NCI-H146 treated with DMSO at 0.1 percent for 48 hours (cell line): ENCODE results near the gene FGF7.
"Not testable (repeated sequence)": the region's sequence is repeated elsewhere in the genome, so short reads cannot be mapped to it uniquely, and the experiment has no call there.

Source experiments
- DNase-seq: peaks from one replicate; lab custom pipeline; 2025; ENCODE audit not compliant: unreplicated experiment; lab: John Stamatoyannopoulos, UW

The FGF7 gene

DNA sequence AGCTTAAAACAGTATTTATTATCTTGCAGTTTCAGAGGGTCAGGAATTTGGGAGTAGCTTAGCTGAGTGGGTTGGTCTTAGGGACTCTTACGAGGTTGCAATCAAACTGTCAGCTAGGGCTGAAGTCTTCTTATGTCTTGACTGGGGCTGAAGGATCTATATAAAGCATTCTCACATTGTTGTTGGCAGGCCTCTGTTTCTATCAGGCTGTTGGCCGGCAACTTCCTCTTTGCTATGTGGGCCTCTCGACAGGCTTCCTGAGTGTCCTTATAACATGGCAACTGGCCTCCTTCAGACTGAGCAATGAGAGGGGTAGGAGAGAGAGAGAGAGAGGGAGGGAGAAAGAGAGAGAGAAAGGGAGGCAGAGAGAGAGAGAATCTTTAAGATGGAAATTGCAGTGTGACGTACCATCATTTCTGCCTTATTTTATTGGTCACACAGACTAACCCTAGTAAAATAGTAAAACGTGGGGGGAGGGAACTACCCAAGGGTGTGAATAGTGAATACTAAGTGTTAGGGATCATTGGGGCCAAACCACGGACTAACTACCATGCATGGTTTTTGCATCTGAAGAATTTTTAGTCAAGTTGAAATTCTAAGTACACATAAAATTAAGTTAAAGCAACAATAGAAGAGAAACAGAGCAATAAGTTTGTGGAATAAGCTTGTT is 16.1 kb downstream of the FGF7 start:
- no peak for DNase-seq

DNA sequence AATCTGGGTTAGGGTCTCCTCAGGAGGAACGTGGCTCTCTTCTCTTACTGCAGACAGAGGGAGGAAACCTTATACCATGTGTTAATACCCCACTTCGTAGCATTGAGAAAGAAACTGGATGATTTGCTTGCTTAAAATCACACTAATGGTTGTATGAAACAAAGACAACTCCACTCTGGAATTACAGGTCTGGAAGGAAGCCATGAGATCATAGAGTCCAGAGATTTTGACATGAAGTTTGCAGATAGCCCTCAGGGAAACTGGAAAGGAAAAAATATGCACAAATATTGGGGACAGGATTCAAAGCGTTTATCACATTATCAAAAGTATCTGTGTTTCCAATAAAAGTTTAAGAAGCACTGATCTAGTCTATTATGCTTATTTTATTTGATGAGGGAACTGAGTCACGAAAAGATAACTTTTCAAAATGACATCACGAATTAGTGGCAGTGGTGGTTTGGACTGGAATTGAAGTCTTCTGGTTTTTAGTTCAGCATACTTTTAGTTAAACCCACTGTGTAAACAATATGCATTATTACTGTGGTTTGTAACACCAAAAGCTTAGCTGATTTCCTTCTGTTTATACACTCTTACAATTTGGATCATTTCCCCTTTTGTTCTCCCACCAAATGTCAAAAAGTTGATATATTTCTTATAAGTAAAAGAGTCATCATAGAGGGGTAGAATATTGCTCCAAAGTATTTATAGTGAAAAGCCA is 16.8 kb downstream of the FGF7 start:
- no peak for DNase-seq

DNA sequence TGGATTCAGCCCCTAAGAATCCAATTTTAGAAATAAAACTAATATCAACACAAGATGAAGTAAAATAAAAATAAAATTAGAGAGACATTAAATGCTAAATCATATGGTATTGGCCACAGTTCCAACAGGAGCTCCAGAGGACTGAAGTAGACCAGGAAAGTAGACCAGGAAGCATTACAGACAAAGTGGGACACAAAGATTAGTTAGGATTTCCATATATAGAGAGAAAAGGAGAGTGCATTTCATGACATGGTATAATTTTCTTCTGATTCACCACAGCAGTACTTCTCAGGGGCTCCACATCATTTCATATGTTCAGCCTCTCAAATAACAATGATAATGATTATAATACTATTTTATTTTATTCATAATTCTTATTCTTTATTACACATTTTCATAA is 18.3 kb downstream of the FGF7 start:
- no peak for DNase-seq

DNA sequence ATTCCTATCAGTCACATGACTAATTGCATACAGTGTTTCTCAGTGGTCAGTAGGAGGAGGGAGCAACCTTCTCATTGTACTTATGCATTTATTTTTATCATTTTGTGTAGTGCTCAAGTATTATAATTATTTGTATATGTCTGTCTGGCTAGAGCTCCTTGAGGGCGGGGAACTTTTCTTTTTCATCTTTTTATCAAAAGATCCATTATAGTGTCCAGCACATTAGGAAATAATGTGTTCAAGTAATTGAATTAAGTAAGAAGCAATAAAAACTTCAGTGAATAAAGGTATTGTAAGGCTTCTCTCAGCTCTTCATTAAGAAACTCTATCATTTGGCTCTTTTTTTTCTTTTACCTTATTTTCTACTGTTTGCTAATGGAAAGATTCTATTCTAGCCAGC is 18.8 kb downstream of the FGF7 start:
- no peak for DNase-seq

DNA sequence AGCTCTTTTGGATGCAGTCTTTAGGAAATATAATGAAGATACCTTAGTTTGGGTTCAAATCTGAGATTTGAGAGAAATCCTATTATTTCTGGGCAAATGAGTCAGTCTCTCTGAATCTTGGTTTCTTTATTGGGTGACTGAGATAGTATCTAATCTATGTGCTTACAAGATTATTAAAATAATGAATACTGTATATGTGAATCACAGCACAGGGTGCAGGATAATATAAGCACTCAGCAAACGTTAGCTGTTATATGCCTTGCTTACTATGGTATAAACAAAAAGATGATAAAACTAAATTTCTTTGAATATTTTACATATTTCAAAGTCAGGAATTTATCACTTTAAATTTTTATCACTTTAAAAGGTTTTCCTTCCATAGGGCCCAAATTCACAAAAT is 29.6 kb downstream of the FGF7 start:
- no peak for DNase-seq

DNA sequence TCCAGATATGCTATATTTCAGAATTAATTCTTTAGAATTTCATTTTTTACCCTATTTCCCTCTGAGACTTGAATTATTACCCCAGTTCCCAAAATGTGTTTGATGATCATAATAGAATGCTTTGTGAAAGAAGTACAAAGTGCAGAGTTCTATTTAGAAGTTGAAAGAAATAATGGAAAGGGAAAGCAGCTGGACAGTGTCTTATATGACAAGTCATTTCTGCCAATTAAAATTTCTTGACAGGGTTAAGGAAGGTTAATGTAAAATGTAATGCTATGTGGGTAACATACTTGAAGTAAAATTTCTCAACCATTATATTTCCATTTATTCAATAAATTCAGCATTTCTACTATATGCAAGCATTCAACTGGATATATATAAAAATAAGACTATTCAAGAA is 33.1 kb downstream of the FGF7 start:
- no peak for DNase-seq

DNA sequence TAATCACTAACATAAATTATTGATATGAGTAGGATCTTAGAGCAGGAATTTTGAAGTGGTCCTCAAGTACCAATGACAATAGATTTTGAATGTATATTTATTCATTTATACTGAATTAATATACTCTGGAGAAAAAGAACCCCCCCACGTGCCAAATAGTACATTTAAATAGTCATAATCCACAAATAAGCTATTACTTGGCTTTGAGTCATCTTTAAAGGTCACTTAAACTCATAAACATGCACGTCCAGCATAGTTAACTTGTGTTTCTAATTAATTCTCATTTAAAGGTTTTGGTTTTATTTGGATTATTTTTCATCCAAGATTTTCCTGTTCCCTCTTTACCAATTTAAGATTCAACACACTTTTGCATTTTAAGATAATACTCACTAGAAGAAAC is 35.1 kb downstream of the FGF7 start:
- DNase-seq, result no peak

DNA sequence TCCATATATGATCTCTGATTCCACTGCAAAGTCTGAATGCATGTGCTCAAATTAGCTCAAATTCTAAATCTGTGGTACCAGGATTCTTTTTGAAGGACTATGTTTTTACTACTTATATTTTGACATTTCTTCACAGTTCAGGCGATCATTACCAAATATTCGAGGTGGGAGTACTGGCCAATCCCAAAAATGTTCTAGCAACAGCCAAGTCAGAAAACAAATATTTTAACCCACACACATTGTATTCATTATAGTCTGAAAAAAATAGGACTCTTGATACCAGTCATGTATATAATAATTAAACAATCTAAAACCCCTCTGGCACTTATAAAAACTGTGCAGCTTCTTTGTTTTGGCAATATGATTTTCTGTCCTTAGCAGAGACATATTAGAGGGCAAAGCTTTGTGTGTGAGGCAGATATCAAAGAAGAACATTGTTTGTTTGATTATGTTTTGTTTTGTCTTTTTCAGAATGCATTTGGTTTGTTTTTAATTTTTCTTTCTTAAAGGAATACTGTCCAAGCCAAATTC is 37.4 kb downstream of the FGF7 start:
- no peak for DNase-seq

DNA sequence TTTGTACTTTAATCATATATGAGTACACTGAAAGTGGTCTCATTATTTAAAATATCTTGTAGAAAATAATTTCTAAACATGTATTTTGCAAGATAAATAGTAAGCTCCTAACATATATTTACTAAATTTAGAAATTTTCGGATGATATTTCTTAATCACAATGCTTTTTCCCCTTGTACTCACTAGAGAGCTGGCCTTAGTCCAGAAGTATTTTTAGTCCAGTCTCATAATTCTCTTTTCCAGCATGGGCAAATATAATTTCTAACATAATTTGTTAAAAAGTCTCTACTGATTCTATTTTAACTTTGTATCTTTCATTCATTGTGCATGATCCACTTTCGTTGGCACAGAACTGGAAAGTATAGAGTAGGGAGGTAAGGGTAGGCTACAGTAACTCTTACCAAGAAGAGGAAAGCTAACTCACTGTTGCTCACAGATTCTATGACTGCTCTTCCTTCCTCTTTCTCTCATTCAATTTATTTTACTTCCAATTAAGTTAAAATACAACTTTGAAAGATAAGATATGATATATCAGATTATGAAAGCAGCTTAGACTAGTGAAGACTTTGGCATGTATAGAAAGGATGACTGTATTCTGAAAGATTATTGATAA is 39.3 kb downstream of the FGF7 start:
- no peak for DNase-seq

DNA sequence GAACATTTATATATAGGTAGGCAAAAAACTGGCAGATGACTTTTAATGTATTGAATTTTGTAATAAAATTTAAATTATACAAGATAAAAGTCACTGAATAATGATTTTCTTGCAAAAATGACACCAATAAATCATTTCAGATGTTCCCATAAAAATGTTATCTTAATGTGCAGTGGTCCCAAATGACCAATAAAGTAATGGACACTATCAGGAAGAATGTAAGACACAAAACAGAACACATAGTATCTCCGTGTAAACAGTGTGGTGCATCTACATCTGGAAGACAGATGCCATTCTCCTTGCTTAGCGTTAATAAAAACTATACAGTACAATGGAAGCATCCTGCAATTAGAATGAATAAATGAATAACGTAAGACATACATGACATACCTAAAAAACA is 41.5 kb downstream of the FGF7 start:
- no peak for DNase-seq

DNA sequence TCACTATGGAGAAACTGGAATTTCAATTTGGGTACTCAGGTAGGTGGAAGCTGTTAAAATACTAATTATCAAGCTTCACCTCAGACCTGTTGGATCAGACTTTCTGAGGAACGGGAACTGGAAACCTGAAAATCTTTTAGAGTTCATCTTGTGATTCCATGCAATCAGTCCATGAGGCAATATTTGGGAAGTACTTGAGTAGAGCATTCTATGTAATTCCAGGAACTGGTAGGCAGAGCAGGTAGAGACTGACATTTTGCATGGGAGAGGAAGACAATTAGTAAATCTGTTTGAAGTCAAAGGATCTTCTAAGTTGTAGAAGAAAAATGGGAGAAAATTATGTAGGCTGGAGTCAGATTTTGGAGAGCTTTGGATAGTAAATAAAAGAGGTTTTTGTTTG is 43.1 kb downstream of the FGF7 start:
- DNase-seq, result no peak

DNA sequence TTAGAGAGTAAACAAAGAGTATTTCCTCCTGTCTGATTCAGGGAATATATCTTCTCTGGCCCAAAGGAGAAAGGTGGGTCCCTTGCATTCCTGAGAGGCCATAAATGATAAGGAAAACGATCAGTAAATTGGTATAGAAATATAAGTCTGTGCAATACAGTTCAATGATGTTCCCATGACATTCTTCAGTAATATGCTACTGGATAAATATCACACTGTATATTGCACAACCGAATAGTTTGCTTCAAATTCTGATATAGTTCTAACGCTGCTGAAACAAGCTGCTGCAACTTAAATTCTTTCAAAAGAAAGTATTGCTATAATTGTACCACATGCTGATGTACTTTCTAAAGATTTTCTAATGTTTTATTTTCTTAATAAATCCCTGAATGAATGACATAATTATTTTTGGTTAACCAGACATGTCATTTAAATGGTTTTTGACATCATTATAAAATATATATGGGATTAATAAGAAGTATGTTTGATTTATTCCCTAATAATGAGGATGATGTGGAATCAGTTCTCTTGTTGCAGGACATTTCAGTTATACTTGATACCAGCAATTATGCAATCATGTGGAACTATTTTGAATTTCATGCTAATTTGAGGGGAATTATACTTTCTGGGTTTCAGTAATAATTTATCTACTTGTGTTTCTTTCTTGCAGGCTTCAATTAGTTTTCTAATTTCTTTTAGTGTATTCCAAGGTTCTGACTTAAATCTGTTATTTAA is 44.9 kb downstream of the FGF7 start:
- no peak for DNase-seq

DNA sequence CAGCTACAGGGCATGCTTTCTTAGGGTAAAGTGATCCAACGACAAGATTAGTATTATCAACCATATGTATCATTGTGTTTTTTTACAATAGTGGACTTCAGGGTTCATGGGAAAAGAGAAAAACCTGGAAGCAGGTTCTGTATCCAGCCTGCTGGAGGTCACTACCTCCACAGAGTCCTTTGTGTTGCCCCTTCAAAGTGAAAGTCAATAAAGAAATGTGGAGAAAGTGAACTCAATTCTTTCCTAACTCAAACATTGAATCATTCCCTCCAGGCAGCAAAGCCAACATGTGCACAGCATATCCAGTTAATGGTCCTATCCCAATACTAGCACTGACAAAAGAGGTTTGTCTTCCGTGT is 45.4 kb downstream of the FGF7 start:
- no peak for DNase-seq

DNA sequence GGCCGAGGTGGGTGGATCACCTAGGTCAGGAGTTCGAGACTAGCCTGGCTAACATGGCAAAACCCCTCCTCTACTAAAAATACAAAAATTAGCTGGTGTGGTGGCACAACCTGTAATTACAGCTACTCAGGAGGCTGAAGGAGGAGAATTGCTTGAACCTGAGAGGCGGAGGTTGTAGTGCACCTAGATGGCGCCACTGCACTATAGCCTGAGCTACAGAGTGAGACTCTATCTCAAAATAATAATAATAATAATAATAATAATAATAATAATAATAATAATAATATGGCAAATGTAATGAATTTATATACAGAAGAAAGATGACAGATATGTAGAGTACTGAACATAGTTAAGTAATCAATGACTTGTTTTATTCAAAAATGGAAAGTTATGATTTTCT is 48.2 kb downstream of the FGF7 start:
- DNase-seq, result not testable (repeated sequence)

DNA sequence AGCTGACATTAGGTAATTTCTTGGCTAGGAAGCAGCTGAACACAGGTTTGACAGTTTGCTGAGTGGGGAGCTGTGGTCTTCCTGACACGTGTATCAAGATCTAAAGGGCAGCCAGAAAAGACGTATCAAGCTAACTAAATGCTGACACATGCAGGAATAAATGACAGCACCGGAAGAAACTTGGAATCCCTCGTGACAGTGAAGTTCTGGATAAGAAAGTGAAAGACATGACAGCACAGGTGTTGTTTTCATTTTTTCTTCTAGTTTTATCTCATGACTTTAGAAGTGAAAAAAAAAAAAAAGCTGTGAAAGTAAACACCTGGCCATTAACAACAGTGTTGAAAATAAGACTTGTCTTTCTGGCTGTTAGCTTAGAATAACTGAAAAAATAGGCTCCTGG is 48.7 kb downstream of the FGF7 start:
- no peak for DNase-seq

DNA sequence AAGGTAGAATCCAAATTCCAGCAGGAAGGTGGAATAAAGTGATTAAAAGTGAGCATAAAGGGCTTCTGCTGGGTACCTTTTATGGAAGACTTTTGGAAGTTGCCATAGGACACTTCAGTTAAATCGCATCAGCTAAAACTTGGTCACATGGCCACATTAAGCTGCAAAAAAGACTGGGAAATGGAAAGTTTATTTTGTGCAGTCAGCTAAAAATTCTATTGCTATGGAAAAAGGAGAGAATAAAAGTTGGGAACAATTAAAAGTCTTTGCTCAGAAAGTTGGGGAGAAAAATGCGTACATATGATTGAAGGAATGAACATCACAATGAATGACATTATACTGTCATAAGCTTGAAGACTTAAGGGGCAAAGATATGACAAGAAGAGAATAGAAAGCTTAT is 49.3 kb downstream of the FGF7 start:
- no peak for DNase-seq

DNA sequence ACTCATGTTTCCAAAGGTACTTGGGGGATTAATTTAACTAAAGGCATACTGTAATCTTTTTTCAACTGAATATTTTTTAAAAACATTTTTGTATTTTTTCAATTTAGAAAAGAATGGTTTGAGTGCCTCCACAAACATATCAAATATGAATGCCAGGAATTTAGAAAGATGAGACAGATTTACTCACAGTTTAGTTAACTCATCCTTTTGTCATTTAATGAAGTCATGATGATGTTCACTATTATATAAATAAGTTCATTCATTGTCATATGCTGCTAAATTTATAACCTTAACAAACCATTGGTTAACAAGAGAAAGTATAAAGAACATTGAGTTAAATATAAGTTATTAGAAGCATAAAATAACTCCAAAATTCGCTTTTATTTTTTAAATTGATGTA is 50.0 kb downstream of the FGF7 start:
- no peak for DNase-seq

DNA sequence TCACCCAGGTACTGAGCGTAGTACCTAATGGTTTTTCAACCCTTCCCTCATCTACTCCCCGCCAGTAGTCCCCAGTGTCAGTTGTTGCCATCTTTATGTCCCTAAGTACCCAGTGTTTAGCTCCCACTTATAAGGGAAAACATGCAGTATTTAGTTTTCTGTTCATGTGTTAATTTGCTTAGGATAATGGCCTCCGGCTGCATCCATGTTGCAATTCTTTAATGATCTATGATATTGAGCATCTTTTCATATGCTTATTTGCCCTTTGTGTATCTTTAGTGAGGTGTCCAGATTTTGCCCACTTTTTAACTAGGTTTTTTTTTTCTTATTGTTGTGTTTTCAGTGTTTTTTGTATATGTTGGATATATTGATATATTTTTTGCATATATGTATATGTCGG is 55.0 kb downstream of the FGF7 start:
- DNase-seq, result not testable (repeated sequence)

DNA sequence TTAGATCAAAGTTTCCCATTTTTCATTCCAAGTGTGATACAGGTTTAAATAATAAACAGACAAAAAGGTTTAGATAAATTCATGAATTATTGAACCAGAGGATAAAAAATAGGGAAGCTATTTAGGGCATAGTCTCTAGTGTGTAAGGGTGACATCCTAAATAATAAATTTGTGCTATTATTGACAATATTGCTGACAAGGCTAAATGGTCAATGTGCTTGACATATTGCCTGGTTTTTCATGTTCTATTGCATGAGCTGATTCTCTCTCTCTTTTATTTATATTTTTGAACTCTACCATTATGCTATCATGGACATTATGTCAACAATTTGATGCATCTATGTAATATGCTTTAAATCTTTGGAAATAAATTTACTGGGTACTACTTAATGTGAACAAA is 55.9 kb downstream of the FGF7 start:
- DNase-seq, result not testable (repeated sequence)

DNA sequence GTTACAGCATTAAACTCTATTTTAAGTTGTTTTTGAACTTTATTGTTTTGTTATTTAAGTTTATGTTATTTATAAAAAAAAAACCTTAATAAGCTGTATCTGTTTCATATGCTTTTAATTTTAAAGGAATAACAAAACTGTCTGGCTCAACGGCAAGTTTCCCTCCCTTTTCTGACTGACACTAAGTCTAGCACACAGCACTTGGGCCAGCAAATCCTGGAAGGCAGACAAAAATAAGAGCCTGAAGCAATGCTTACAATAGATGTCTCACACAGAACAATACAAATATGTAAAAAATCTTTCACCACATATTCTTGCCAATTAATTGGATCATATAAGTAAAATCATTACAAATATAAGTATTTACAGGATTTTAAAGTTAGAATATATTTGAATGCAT is 62.4 kb downstream of the FGF7 start:
- DNase-seq, result not testable (repeated sequence)

DNA sequence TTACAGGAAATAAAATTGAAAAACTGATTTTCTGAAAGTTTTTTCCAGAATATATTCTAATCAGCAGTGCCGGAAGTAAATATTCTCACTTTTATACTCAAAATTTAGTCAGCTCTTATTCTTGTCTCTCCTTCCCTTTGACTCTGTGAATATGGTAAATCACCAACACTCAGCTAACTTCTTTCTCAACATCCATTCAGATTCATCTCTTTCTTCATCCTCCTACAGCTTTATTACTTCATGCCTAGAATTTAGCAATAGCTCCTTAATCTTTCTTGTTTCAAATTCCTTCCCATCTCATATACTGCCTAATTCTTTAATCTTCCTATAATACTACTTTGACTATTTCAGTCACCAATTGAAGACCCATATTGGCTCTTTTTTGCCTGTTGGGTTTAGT is 67.9 kb downstream of the FGF7 start:
- DNase-seq, result no peak

DNA sequence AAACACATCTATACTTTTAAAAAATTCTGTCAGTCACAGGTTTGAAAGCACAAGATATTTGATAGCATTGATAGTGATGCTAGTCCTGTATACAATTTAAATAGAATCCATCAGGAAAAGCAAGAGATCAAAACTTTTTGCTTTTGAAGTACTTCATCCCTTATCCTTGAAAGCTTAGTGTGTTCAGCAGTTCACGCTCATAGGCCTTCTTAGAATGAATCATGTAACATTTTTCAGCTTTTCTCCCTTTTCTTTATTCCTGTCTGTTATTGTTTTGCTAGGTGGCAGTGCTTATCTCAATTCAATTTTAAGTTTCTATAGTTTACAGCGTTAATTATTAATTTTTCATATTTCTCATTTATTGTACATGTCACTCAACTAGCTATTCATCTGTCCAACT is 69.1 kb downstream of the FGF7 start:
- DNase-seq, result no peak
